Cardiac septum (tissue), 1 donor: ENCODE measurements around the gene YPEL3. TPM values are rescaled to one million over a fixed set of nuclear protein-coding genes. Genes with fewer than 3 reads are reported as not detected.

Source experiments
- DNase-seq: peaks from one replicate; pipeline ENCODE4 v3.0.0-alpha.2; 2020; ENCODE audit warnings: low spot score
- intact Hi-C: fragments of 100-400 bp; cut with DNase I; formaldehyde crosslinking; loops from one replicate; pipeline ENCODE4 v1.14.0; 2022
- total RNA-seq: library from RNA; stranded (reverse); fragmentation: NEBNext Ultra II Directional; extraction: Animal tissue kit (Norgen Biotek cat#: 25700); gene quantifications from one replicate; pipeline ENCODE4 v1.2.1, GENCODE V29; 2021
- donor health status: DM: no; HTN: no; CAD: no.

The YPEL3 gene
- total RNA-seq, 1 donor from 2014 or later, result 43.2 TPM

DNA sequence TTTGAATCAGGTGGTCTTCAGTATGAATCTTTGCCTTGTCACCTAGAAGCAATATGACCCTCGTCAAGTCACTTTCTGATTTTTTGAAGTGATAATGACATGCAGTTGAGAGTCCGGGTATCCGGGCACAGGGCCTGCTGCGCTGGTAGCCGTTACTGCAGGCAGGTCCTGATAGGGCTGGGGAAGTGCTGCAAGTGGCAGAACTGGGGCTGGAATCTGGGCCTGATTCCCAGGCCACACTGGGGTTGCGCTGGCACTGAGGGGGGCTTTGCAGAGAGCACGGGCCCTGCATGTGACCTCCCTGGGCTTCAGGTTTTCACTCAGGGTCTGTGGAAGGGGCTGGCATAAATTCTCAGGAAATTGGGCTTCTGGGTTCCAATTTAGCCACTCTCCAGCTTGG lies 17.3 kb downstream of the YPEL3 start:
- DNase-seq, result no peak
- intact Hi-C loops, result no loop called here

DNA sequence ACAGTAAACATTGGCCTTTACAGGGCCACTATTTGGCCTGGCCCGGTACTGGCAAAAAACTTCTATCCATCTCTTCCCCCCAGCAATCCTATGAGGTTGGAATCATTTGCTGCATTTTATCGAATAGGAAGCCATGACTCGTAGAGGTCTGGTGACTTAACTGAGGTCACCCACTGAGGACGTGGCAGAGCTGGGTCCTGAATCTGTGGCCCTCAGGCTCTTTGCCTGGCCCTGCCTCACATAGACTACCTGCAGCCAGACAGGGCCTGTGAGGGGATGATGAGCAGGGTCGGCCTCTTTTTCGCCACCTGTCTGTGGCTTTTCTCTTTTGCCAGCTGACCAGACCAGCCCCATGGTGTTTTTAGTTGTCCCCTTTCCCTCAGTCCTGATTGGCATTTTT lies 18.4 kb downstream of the YPEL3 start:
- intact Hi-C loops, result no loop called here
- DNase-seq, result no peak

- intact Hi-C loops, result no loop called here
- no peak for DNase-seq
Observed at GRCh38 chr16:30076276-30076791, 19.7 kb downstream of the YPEL3 start.

GRCh38 chr16:30075503-30076275 lies 20.3 kb downstream of the YPEL3 start, which contains the start of gene PPP4C:
Gene PPP4C, plus strand, starts transcription at chr16:30075994. Its CDS starts 384 bp downstream, at chr16:30076378.
- intact Hi-C loops, result no loop called here
- DNase-seq, result peak; percentile 96

- intact Hi-C loops, result no loop called here
- DNase-seq, result no peak
Observed at GRCh38 chr16:30070490-30070889, 25.5 kb downstream of the YPEL3 start.

GRCh38 chr16:30069611-30070462 lies 26.2 kb downstream of the YPEL3 start:
- intact Hi-C loops, result no loop called here
- DNase-seq, result no peak

DNA sequence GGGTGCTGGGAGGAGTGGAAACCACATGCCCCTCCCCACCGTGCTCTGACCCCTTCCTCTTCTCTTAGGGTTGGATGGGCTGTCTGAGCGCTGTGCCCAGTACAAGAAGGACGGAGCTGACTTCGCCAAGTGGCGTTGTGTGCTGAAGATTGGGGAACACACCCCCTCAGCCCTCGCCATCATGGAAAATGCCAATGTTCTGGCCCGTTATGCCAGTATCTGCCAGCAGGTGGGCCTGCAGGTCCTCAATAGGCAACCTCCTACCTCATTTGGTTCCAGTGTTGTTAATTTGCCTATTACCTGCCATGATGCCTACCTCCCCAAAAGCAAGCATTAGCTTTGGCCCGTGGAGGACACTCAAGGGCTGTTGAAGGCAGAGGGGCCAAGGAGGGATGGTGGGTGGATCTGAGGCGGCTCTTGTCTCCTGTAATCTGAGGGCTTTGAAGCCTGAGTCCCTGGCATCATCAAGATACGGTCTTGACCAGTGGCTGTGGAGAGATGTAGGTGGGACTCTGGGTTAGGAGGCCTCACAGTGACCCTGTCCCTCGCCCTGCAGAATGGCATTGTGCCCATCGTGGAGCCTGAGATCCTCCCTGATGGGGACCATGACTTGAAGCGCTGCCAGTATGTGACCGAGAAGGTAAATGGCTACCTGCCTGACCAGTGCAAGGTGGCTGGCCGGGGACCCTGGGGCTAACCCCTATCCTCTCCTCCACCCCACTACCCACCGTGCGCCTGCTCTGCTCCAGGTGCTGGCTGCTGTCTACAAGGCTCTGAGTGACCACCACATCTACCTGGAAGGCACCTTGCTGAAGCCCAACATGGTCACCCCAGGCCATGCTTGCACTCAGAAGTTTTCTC lies 27.0 kb downstream of the YPEL3 start:
- no peak for DNase-seq
- intact Hi-C loops, result no loop called here

DNA sequence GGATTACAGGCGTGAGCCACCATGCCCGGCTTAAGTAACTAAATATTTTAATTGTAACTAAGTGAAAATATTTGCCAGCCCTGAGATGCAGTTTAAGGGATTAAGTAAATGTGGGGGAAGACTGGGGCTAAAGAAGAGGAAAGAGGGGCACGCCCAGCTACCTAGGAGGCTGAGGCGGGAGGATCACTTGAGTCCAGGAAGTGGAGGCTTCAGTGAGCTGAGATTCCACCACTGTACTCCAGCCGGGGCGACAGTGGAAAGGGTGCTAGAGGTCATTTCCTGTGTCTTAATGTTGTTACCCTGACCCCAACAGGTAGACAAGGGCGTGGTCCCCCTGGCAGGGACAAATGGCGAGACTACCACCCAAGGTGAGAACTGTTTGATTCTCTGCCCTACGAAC lies 27.7 kb downstream of the YPEL3 start:
- intact Hi-C loops, result no loop called here
- no peak for DNase-seq

- intact Hi-C loops, result no loop called here
- no peak for DNase-seq
Observed at GRCh38 chr16:30067584-30067916, 28.5 kb downstream of the YPEL3 start.

DNA sequence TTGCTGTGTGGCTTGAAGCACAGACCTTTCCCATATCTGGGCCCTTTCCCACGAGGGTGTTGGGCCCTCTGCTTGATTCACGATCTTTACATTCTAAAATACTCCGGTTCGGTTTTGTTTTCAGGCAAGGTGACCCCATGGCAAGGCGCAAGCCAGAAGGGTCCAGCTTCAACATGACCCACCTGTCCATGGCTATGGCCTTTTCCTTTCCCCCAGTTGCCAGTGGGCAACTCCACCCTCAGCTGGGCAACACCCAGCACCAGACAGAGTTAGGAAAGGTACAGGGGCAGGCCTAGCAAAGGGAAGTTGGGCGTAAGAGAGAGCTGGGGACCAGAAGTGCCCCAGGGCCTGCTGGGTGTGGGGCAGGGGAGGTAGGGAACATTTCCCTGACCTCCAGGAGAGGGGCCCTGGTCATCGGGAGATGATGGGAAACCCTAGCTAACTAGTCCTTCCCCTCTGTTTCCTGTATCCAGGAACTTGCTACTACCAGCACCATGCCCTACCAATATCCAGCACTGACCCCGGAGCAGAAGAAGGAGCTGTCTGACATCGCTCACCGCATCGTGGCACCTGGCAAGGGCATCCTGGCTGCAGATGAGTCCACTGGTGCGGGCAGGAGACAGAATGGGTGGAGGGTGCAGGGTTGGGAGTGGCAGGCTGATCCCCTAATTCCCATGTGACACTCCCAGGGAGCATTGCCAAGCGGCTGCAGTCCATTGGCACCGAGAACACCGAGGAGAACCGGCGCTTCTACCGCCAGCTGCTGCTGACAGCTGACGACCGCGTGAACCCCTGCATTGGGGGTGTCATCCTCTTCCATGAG lies 29.0 kb downstream of the YPEL3 start:
- no peak for DNase-seq
- intact Hi-C loops, result no loop called here

- intact Hi-C loops, result no loop called here
- no peak for DNase-seq
Observed at GRCh38 chr16:30065943-30066760, 29.9 kb downstream of the YPEL3 start.

GRCh38 chr16:30065102-30065942 lies 30.7 kb downstream of the YPEL3 start, which contains the start of gene ALDOA:
Gene ALDOA, plus strand, starts transcription at chr16:30065760. Its CDS starts 1,138 bp downstream, at chr16:30066898.
- DNase-seq, result peak; percentile 99
- intact Hi-C loops, result no loop called here

DNA sequence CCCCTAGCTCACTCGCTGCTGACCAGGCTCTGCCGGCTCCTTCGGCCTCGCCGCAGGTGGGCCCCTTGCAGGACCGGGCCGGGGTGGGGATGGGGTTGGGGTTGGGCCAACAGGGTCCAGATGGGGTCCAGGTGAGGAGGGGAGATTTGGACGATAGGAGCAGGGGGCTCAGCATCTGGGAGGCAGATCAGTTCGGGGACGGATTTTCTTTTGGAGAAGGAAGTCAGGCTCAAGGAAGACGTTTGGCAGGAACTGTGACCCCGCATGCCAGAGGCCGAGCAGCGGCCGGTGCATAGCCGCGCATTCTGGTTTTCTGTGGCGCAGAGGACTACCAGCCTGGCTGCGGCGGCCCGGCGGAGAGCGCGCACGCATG lies 31.3 kb downstream of the YPEL3 start:
- no peak for DNase-seq

GRCh38 chr16:30063893-30064728 lies 31.9 kb downstream of the YPEL3 start:
- intact Hi-C loops, result no loop called here
- DNase-seq, result peak; percentile 88

More for the DNA sequence above, 31.3 kb downstream of the YPEL3 start:
- intact Hi-C loops, result no loop called here

DNA sequence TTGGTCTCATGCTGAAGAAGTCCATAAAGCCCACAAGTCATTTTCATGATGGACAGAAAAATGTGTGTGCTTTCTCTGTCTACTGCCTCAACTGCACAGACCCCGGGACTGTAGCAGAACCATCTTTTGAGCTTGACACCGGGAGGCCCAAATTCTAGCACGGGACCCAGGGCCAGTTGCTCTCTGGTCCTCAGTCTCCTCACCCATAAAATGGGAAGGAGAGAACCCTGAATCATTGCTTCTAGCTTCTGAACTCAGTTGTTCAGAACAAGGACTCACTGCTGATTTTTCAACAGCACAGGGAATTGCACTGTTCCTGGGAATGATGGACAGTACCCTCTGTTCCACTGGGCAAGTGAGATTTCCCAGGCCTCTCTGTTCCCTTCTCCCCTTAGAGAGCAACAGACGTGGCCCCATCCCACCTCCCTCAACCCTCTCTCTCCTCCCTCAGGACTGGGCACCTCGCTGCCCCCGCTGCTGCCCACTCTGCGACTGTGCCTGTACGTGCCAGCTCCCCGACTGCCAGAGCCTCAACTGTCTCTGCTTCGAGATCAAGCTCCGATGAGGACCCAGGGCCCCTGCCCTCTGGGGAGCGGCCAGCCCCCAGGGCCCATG lies 32.6 kb downstream of the YPEL3 start:
- intact Hi-C loops, result no loop called here
- no peak for DNase-seq
